Measurements from ENCODE around the gene MLLT10. TPM values are rescaled to one million over a fixed set of nuclear protein-coding genes. Genes with fewer than 3 reads are reported as not detected.

MLLT10 gene
- total RNA-seq, 2 donors from 2014 or later = 55.8 to 62.9 TPM

DNA sequence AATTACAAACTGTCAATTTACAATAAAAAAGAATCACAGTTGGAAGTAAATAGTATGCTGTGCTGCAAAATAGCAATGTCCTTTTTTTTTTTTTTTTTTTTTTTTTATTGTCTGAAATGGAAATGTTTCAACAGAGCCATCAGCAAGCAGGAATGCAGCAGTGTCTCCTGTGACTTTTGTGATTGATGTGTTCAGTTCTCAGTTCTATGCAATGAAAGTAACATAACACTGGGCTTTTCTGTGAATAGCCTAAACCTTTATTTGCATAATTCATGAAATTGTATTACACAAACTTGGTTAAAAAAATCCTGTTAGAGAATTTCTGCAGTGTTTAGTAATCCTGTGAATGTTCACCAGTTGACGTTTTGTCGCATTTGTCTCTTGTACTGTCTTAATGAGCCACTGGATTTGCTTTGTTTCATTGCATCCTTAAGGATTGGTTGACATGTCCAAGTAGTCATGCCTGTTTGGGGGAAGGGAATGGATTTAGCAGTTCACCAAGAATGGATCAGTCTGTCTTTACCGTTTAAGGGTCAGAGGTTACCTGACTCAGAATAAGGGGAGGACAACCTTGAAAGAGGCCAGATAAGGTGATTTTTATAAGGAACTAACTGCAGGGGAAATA is 192.7 kb downstream of the MLLT10 start:
- H3K4me1 Mint-ChIP-seq = peaks cover 53% of the 10 kb centered on the region
- H3K27me3 Mint-ChIP-seq (ENCODE audit: insufficient read depth) = no peaks in the 10 kb centered on the region
- H3K4me3 Mint-ChIP-seq = peak overlapping the region; percentile 39
- no peaks in the 10 kb centered on the region for H3K9me3 Mint-ChIP-seq
- Histone ChIP-seq H3K27ac (ENCODE audit: low read depth, low read length) (peak overlapping the region; percentile 86), H3K9me3 (ENCODE audit: control insufficient read depth, low read length) (no peaks in the 10 kb centered on the region), H3K4me3 (ENCODE audit: low read length) (peak overlapping the region; percentile 77), H3K36me3 (ENCODE audit: control insufficient read depth, insufficient read depth, low read length) (peaks cover 33% of the 10 kb centered on the region), H3K27me3 (ENCODE audit: control insufficient read depth, insufficient read depth, low read length, poor library complexity, severe bottlenecking) (no peaks in the 10 kb centered on the region), H3K9ac (ENCODE audit: extremely low read depth, low read length, poor library complexity, severe bottlenecking) (peak overlapping the region; percentile 39), H3K4me1 (ENCODE audit: control insufficient read depth, insufficient read depth, low read length) (peaks cover 34% of the 10 kb centered on the region)
- peak overlapping the region; percentile 56 for H3K27ac Mint-ChIP-seq
- TF ChIP-seq, protein P1, sequence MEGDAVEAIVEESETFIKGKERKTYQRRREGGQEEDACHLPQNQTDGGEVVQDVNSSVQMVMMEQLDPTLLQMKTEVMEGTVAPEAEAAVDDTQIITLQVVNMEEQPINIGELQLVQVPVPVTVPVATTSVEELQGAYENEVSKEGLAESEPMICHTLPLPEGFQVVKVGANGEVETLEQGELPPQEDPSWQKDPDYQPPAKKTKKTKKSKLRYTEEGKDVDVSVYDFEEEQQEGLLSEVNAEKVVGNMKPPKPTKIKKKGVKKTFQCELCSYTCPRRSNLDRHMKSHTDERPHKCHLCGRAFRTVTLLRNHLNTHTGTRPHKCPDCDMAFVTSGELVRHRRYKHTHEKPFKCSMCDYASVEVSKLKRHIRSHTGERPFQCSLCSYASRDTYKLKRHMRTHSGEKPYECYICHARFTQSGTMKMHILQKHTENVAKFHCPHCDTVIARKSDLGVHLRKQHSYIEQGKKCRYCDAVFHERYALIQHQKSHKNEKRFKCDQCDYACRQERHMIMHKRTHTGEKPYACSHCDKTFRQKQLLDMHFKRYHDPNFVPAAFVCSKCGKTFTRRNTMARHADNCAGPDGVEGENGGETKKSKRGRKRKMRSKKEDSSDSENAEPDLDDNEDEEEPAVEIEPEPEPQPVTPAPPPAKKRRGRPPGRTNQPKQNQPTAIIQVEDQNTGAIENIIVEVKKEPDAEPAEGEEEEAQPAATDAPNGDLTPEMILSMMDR (conservative IDR thresholded peaks at IDR 0.05) = no peak
- H3K36me3 Mint-ChIP-seq (ENCODE audit: low read depth) = peaks cover 22% of the 10 kb centered on the region
- no peak for DNase-seq
- 0 to 70% methylated on average over 1 to 3 of the region's 3 CpGs for WGBS, 2 experiments (ENCODE audit: insufficient coverage in 1 of 2, insufficient read length in 1 of 2)

- TF ChIP-seq, protein P1 (conservative IDR thresholded peaks at IDR 0.05) = no peak
- peak overlapping the region; percentile 77 for H3K4me3 ChIP-seq (ENCODE audit: low read length)
- peak; percentile 71 for DNase-seq
- H3K36me3 ChIP-seq (ENCODE audit: control insufficient read depth, insufficient read depth, low read length) = peaks cover 35% of the 10 kb centered on the region
- Mint-ChIP-seq H3K9me3 (no peaks in the 10 kb centered on the region), H3K27me3 (ENCODE audit: insufficient read depth) (no peaks in the 10 kb centered on the region), H3K4me1 (peaks cover 62% of the 10 kb centered on the region), H3K36me3 (ENCODE audit: low read depth) (peaks cover 22% of the 10 kb centered on the region), H3K27ac (peak overlapping the region; percentile 86), H3K4me3 (peak overlapping the region; percentile 39)
- H3K9me3 ChIP-seq (ENCODE audit: control insufficient read depth, low read length) = no peaks in the 10 kb centered on the region
- H3K27ac ChIP-seq (ENCODE audit: low read depth, low read length) = peak overlapping the region; percentile 86
- H3K27me3 ChIP-seq (ENCODE audit: control insufficient read depth, insufficient read depth, low read length, poor library complexity, severe bottlenecking) = no peaks in the 10 kb centered on the region
- WGBS, 2 experiments (ENCODE audit: insufficient coverage in 1 of 2, insufficient read length in 1 of 2) = 28 to 31% methylated on average over 6 to 12 of the region's 13 CpGs
- peaks cover 38% of the 10 kb centered on the region for H3K4me1 ChIP-seq (ENCODE audit: control insufficient read depth, insufficient read depth, low read length)
- peak overlapping the region; percentile 39 for H3K9ac ChIP-seq (ENCODE audit: extremely low read depth, low read length, poor library complexity, severe bottlenecking)
Measured at GRCh38 chr10:21727452-21728168, 193.6 kb downstream of the MLLT10 start.

GRCh38 chr10:21728618-21729017 is 194.6 kb downstream of the MLLT10 start:
- H3K9me3 Mint-ChIP-seq = no peaks in the 10 kb centered on the region
- 94 to 97% methylated on average over 3 of the region's 3 CpGs for WGBS, 2 experiments (ENCODE audit: insufficient coverage in 1 of 2, insufficient read length in 1 of 2)
- H3K27me3 Mint-ChIP-seq (ENCODE audit: insufficient read depth) = no peaks in the 10 kb centered on the region
- no peak for DNase-seq
- no peaks in the 10 kb centered on the region for H3K27me3 ChIP-seq (ENCODE audit: control insufficient read depth, insufficient read depth, low read length, poor library complexity, severe bottlenecking)
- TF ChIP-seq, protein P1 (conservative IDR thresholded peaks at IDR 0.05) = no peak
- H3K4me1 Mint-ChIP-seq = peaks cover 62% of the 10 kb centered on the region
- no peak overlapping the region for H3K4me3 ChIP-seq (ENCODE audit: low read length)
- no peak overlapping the region for H3K27ac ChIP-seq (ENCODE audit: low read depth, low read length)
- peaks cover 23% of the 10 kb centered on the region for H3K36me3 Mint-ChIP-seq (ENCODE audit: low read depth)
- peaks cover 42% of the 10 kb centered on the region for H3K4me1 ChIP-seq (ENCODE audit: control insufficient read depth, insufficient read depth, low read length)
- H3K9ac ChIP-seq (ENCODE audit: extremely low read depth, low read length, poor library complexity, severe bottlenecking) = no peak overlapping the region
- H3K36me3 ChIP-seq (ENCODE audit: control insufficient read depth, insufficient read depth, low read length) = peaks cover 46% of the 10 kb centered on the region
- H3K4me3 Mint-ChIP-seq = no peak overlapping the region
- no peaks in the 10 kb centered on the region for H3K9me3 ChIP-seq (ENCODE audit: control insufficient read depth, low read length)
- H3K27ac Mint-ChIP-seq = no peak overlapping the region
